AG20443 (cell line): Measurements from ENCODE around the gene HOXC5.

Experiments
- DNase-seq: peaks from one replicate; pipeline ENCODE4 v3.0.0; 2012; ENCODE audit warnings: low spot score, mixed read lengths

Gene HOXC5

GRCh38 chr12:54019924-54020590, 12.8 kb upstream of the HOXC5 start:
- no peak for DNase-seq

- no peak for DNase-seq
Measured at GRCh38 chr12:54020591-54021405, 12.1 kb upstream of the HOXC5 start.

DNA sequence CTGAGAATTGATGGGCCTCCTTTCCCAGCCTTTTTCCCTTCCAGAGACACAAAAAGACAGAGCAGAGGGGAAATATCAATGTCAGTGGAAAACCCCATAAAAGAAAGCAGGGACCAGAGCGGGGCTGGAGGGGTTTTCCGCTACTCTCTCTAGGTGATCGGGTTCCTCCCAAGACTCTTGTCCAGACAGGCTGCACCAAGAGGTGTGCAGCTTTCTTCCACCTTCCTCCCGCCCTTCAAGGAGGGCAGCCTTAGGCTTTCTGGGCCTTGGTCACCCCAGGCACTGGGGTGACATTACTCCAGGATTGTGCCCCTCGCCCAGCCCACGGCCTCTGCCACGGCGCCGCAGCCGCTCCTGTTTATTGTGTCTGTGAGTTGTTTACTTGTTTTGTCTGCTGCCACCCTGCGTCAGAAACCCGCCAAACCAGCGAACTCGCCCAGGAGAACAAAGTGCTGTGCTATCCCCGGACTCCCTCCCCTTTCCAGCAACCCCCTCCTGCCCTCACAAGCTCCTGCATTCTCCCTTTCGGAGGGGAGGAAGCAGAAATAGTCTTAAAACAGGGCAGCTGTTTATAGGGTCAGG, 11.3 kb upstream of the HOXC5 start:
- DNase-seq = no peak

DNA sequence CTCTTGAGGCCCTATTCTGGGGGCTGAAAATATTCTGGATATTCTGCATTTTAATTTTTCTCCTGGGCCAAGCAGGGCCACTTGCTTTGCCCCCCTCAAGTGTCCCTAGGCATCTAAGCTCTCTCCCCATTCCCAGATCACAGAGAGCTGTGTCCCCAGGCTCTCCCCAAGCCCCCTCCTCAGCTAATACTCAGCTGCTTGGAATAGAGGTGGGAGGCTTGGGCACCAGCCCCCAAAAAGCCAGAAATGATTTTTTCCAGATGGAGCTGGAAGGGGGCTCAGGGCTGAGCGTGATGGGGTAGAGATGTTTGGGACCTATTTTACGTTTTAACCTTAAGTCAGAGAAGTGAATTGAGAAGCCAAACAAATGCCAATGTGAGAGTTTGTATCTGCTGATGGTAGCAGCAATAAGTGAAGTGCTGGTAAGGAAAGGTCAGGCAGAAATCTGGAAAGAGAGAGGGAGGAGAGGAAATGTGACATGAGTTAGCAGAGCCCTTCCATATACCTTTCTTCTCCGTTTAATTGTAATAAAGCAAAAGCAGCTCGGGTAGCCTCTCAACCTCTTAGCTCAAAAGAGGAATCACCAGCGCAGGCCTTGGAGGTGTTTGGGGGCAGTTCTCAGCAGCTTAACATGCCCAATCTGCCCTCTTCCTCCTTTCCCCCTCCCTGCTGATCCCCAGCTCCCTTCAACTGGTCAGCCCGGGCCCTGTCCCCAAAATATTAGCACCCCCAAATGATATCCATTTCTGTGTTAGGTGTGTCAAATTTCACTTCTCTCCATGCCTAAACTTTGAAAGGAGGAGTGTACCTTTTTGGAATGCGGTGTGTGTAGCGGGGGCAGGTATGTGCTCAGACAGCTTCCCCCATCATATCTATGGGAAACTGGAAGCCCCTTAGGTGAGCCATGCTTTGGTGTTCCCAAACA, 9.6 kb upstream of the HOXC5 start:
- no peak for DNase-seq

- no peak for DNase-seq
Measured at GRCh38 chr12:54024127-54024526, 8.7 kb upstream of the HOXC5 start.

- no peak for DNase-seq
Measured at GRCh38 chr12:54024581-54025305, 8.1 kb upstream of the HOXC5 start.

DNA sequence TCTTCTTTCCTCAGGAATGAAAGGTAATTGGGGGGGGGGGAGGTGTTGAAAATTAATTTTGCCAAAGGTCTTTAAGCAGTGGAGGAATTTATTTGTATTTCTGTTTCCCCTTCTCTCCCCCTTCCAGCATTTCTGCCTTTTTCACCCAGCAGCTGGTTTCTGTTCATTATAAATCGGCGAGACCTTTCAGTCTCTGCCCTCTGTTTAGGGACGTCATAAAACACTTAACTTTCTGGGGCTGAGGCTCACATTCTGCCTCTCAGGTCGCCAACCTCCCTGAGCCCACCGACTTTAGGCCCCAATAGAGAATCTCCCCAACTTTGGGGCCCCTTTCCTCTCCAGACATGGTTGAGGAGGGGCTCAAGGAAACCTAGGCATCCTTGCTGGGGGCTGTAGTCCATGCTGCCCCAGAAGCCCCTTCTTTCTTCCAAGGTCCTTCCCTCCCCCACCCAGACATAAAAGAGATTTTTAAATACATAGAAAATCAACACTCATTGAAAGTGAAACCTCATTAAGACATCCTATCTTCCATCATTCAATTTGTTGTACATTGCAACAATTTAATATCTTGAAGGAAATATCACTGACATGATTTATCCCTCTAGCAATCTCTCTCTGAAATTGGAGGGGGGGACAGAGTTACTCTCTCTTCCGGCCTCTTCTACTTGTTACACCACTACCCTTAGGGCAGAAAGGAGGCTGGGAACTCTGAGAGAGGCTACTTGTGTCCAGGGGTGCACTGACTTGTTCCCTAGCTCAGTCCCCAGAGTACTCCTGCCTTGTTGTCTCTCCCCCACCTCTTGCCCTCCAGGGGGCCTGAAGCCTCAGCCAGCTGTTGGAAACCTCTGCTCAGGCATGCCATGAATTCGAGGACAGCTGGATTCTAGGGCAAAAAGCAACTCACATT, 7.1 kb upstream of the HOXC5 start:
- DNase-seq = no peak

DNA sequence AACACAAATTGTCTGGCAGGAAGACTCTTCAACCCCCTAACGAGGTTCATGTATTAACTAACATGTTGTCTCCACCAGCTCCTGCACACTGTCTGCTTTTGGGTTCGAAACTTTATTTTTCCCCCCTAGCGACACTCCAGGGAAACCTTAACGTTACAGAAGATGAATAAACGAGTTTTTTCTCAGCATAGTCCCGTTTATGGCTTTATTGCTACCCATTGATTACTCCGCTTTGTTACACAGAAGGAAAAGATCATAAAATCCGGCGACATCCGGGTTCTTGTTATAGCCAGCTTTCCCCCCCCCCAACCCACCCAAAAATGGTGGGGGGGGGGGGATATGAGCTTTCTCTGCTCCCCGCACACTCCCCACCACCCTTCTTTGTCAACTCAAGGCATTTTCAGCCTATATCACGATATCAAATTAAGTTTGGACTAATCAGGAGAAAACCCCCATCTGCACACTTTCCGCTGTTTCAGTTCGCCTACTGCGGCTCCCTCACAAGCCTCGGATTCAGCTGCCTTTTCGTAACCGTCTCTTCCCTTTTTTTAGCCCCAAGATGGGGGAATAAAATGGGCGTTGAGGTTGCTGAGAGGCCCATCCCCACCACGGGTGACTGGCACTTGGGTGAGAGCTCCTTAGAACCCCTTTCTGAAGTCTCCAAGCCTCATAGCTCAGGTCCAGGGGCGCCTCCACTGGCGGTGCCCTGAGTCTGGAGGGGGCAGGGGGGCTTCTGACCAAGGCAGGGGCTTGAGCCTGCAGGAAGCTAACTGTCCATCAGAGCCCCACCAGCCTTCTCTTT, 6.0 kb upstream of the HOXC5 start:
- no peak for DNase-seq

GRCh38 chr12:54027442-54027786, 5.4 kb upstream of the HOXC5 start:
- DNase-seq = no peak

GRCh38 chr12:54028314-54029201, 4.3 kb upstream of the HOXC5 start, which contains the start of gene HOXC6:
TSS of gene HOXC6 (plus strand) at chr12:54028440. CDS start at chr12:54028522, 82 bp downstream.
- peak; percentile 71 for DNase-seq

DNA sequence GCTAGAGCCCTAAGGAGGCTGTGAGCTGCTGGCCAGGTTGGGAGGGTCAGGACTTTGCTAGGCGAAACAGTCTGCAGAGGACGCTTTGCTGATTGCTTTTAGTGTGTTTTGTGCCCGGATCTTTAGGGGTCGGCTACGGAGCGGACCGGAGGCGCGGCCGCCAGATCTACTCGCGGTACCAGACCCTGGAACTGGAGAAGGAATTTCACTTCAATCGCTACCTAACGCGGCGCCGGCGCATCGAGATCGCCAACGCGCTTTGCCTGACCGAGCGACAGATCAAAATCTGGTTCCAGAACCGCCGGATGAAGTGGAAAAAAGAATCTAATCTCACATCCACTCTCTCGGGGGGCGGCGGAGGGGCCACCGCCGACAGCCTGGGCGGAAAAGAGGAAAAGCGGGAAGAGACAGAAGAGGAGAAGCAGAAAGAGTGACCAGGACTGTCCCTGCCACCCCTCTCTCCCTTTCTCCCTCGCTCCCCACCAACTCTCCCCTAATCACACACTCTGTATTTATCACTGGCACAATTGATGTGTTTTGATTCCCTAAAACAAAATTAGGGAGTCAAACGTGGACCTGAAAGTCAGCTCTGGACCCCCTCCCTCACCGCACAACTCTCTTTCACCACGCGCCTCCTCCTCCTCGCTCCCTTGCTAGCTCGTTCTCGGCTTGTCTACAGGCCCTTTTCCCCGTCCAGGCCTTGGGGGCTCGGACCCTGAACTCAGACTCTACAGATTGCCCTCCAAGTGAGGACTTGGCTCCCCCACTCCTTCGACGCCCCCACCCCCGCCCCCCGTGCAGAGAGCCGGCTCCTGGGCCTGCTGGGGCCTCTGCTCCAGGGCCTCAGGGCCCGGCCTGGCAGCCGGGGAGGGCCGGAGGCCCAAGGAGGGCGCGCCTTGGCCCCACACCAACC, 3.1 kb upstream of the HOXC5 start:
- DNase-seq = no peak

GRCh38 chr12:54030442-54030801, 2.4 kb upstream of the HOXC5 start:
- no peak for DNase-seq

- peak; percentile 62 for DNase-seq
Measured at GRCh38 chr12:54030889-54031471, 1.9 kb upstream of the HOXC5 start.

DNA sequence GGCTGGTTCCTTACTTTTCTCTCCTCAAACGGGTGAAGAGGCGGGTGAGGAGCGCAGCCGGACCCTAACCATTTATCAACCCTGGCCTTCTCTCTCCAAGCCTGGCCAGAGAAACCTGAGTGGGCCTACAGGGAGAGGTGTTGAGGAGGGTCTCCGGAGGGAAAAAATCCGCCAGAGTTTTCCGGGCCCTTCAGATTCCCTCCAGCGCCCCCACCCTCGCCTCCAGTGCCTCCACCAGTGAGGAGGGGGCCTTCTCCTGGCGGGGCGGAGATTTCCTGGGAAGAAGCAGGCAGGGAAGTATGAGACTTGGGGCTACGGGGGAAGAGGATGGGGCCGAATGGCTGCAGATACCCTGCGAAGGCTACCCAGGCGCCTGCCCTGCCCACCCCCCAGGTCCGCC, 1.4 kb upstream of the HOXC5 start:
- no peak for DNase-seq

GRCh38 chr12:54032086-54032619, 697 bp upstream of the HOXC5 start:
- DNase-seq = no peak

GRCh38 chr12:54033106-54033979, 493 bp downstream of the HOXC5 start:
- peak; percentile 63 for DNase-seq
